ENCODE data around the gene OVAAL. TPM values are rescaled to one million over a fixed set of nuclear protein-coding genes. Genes with fewer than 3 reads are reported as not detected.

The OVAAL gene
- total RNA-seq, 1 donor from 2014 or later, result not detected

DNA sequence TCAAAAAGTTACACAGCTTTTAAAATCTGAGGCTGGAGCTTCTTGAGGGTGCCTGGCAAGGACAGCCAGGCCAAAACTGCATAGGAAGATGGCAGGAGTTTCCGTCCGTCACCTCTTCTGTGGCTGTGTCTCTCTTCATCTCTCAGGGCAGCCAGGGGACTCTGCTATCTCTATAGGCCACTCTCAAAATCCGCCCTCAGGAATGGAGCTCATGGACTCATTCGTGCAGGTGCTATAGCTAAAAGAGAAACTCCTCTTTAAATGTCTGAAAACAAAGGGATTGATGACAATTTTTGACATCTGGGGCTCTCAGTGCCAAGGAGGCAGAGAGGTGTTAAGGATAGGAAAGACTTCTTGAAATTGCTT is 27.2 kb downstream of the OVAAL start:
- peaks cover 22% of the 10 kb centered on the region for H3K4me1 Mint-ChIP-seq
- peaks cover 18% of the 10 kb centered on the region for H3K9me3 Mint-ChIP-seq
- H3K36me3 Mint-ChIP-seq, result peaks cover 3% of the 10 kb centered on the region
- H3K27ac Mint-ChIP-seq, result peak overlapping the region; percentile 92
- DNase-seq (ENCODE audit: low spot score in 2 of 2, unreplicated experiment in 2 of 2), result no peak
- H3K4me3 Mint-ChIP-seq, result no peak overlapping the region
- TF ChIP-seq, protein P1, sequence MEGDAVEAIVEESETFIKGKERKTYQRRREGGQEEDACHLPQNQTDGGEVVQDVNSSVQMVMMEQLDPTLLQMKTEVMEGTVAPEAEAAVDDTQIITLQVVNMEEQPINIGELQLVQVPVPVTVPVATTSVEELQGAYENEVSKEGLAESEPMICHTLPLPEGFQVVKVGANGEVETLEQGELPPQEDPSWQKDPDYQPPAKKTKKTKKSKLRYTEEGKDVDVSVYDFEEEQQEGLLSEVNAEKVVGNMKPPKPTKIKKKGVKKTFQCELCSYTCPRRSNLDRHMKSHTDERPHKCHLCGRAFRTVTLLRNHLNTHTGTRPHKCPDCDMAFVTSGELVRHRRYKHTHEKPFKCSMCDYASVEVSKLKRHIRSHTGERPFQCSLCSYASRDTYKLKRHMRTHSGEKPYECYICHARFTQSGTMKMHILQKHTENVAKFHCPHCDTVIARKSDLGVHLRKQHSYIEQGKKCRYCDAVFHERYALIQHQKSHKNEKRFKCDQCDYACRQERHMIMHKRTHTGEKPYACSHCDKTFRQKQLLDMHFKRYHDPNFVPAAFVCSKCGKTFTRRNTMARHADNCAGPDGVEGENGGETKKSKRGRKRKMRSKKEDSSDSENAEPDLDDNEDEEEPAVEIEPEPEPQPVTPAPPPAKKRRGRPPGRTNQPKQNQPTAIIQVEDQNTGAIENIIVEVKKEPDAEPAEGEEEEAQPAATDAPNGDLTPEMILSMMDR (IDR thresholded peaks at IDR 0.05; ENCODE audit: unreplicated experiment), result no peak
- no peaks in the 10 kb centered on the region for H3K27me3 Mint-ChIP-seq (ENCODE audit: low read depth)

DNA sequence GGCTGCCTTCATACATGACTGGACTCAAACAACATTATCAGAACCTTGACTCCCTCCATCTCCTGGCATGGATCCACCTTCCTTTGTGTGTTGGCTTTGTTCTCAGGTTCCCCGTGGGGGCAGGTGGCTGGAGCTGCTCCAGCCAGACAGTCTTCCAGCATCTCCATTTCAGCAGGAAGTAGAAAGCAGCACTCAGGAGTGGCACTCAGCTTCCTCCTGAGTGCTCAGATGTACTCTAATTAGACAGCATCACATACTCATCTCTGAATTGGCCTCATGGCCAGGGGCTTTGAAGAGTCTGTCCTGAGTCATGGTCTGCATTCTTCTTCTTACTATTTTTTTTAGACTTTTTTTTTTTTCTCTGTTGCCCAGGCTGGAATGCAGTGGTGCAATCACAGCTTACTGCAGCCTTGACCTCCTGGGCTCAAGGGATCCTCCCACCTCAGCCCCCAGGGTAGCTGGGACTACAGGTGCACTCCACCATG is 27.9 kb downstream of the OVAAL start:
- TF ChIP-seq, protein P1 (IDR thresholded peaks at IDR 0.05; ENCODE audit: unreplicated experiment), result no peak
- Mint-ChIP-seq H3K36me3 (peaks cover 3% of the 10 kb centered on the region), H3K4me1 (peaks cover 22% of the 10 kb centered on the region), H3K9me3 (peaks cover 18% of the 10 kb centered on the region), H3K27ac (peak overlapping the region; percentile 85), H3K27me3 (ENCODE audit: low read depth) (no peaks in the 10 kb centered on the region), H3K4me3 (no peak overlapping the region)
- DNase-seq (ENCODE audit: low spot score in 2 of 2, unreplicated experiment in 2 of 2), result no peak

DNA sequence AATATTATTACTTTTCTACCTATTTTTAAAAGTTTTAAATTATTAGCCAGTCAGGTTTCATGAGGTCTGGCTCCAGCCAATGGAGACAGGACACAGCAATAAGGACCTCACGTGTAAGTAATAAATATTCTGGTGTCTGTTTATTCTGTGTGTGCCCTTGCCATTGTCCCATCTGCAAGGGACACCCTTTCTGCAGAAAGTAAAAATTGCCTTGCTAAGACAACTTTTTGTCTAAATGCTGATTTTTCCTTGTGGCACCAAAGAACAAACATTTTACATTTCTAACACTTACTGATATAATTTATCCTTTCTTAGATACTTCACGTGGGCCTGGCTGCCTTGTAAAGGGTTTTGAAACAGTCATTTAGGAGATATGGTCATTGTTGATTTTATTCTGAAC is 29.4 kb downstream of the OVAAL start:
- H3K4me3 Mint-ChIP-seq, result no peak overlapping the region
- TF ChIP-seq, protein P1 (IDR thresholded peaks at IDR 0.05; ENCODE audit: unreplicated experiment), result no peak

DNA sequence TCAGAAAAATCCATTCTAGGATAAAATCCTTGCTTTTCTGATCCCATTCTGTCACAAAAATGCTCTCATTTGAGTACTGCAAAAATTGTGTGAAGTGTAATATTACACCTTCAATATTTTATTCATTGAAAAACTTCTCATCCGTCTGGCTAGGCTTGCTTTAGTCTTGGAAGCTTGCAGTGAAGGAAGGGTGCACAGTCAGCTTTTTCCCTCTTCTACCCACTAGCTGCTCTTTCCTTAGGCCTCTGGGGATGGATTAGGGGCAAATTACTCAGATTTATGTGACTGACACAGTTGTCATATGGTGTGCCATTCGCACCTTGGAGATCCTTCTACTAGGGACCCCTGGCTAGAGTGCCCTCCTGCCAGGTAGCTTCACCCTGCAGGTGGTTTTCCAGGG is 32.1 kb downstream of the OVAAL start:
- Mint-ChIP-seq H3K4me1 (peaks cover 13% of the 10 kb centered on the region), H3K27ac (no peak overlapping the region), H3K9me3 (peaks cover 14% of the 10 kb centered on the region), H3K4me3 (no peak overlapping the region), H3K27me3 (ENCODE audit: low read depth) (no peaks in the 10 kb centered on the region), H3K36me3 (peaks cover 3% of the 10 kb centered on the region)
- TF ChIP-seq, protein P1 (IDR thresholded peaks at IDR 0.05; ENCODE audit: unreplicated experiment), result no peak
- no peak for DNase-seq (ENCODE audit: low spot score in 2 of 2, unreplicated experiment in 2 of 2)

More for the DNA sequence above, 29.4 kb downstream of the OVAAL start:
- no peak for DNase-seq (ENCODE audit: low spot score in 2 of 2, unreplicated experiment in 2 of 2)
- Mint-ChIP-seq H3K27ac (no peak overlapping the region), H3K27me3 (ENCODE audit: low read depth) (no peaks in the 10 kb centered on the region), H3K4me1 (peaks cover 22% of the 10 kb centered on the region), H3K9me3 (peaks cover 18% of the 10 kb centered on the region), H3K36me3 (peaks cover 3% of the 10 kb centered on the region)

DNA sequence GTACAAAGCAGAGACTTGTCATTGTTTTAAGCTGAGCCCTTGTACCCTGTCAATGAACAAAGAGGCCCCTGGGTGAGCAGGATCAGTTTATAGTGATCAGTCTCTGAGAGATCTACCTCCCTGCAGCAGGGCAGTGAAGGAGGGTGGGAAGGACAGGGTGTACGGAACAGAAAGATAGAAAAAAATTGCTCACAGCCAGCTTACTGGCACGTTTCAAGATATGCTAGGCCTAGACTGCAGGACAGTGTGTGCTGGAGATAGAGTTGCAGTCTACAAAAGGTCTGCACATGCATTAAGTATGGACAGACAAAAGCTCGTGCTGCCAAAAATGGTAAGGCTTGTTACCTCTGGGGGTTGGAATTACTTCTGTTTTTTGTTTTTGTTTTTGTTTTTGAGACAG is 34.6 kb downstream of the OVAAL start:
- H3K4me1 Mint-ChIP-seq, result peaks cover 15% of the 10 kb centered on the region
- no peak for DNase-seq (ENCODE audit: low spot score in 2 of 2, unreplicated experiment in 2 of 2)
- TF ChIP-seq, protein P1 (IDR thresholded peaks at IDR 0.05; ENCODE audit: unreplicated experiment), result no peak
- no peak overlapping the region for H3K27ac Mint-ChIP-seq
- H3K36me3 Mint-ChIP-seq, result no peaks in the 10 kb centered on the region
- H3K4me3 Mint-ChIP-seq, result no peak overlapping the region
- peaks cover 1% of the 10 kb centered on the region for H3K9me3 Mint-ChIP-seq
- no peaks in the 10 kb centered on the region for H3K27me3 Mint-ChIP-seq (ENCODE audit: low read depth)

DNA sequence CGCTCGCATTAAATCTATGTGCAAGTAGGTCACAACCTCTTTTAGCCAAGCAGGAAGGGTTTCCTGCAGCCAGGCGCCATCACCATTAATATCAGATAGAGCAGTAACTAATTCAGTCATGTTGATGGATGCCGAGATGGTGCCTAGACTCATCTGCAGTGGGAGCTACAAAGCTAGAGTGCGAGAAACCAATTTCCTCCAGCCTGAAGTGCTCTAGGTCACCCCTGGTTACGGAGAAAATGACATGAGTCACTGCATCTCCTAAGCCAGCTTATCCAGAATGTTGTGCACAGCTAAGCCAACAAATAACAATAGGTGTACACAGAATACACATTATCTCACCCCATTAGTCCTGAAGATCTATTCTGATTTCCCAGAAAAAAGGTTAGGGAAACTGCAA is 36.0 kb downstream of the OVAAL start:
- Mint-ChIP-seq H3K4me3 (no peak overlapping the region), H3K36me3 (no peaks in the 10 kb centered on the region)
- TF ChIP-seq, protein P1 (IDR thresholded peaks at IDR 0.05; ENCODE audit: unreplicated experiment), result no peak

More for the DNA sequence above, 36.0 kb downstream of the OVAAL start:
- Mint-ChIP-seq H3K4me1 (peaks cover 19% of the 10 kb centered on the region), H3K27ac (no peak overlapping the region), H3K27me3 (ENCODE audit: low read depth) (no peaks in the 10 kb centered on the region), H3K9me3 (no peaks in the 10 kb centered on the region)
- no peak for DNase-seq (ENCODE audit: low spot score in 2 of 2, unreplicated experiment in 2 of 2)
